MCF 10A (cell line): ENCODE results near the gene GPR78. TPM values are rescaled to one million over a fixed set of nuclear protein-coding genes. Genes with fewer than 3 reads are reported as not detected.

Experiments
- BruUV-seq: library from RNA; stranded (reverse); fragments of 400-500 nt; replicated peaks from 2 replicates; lab custom pipeline; 2021; lab: Mats Ljungman, UMichigan
- CTCF ChIA-PET: fragments of 300-600 bp; sonication (Branson Sonifier 250); formaldehyde crosslinking; extraction: SDS; loops from one replicate; lab custom pipeline; 2021; ENCODE audit warnings: antibody characterized with exemption, inconsistent platforms; lab: Yijun Ruan, JAX
- POLR2A ChIA-PET: fragments of 300-600, 350-650 bp; sonication (Branson Sonifier 250); formaldehyde crosslinking; extraction: SDS; loops from one replicate; lab custom pipeline; 2020; ENCODE audit warnings: antibody characterized with exemption, inconsistent platforms; lab: Yijun Ruan, JAX
- DNase-seq: peaks from one replicate; pipeline ENCODE4 v3.0.0-alpha.2; 2018; ENCODE audit not compliant: unreplicated experiment
- H3K27ac Mint-ChIP-seq: one replicate; pipeline ENCODE4 v1.8.0; 2022; ENCODE audit warnings: mild to moderate bottlenecking, low read depth, mixed read lengths; ENCODE audit not compliant: unreplicated experiment
- H3K27me3 Mint-ChIP-seq: one replicate; pipeline ENCODE4 v1.8.0; 2022; ENCODE audit warnings: mixed read lengths; ENCODE audit not compliant: insufficient read depth, unreplicated experiment
- H3K36me3 Mint-ChIP-seq: one replicate; pipeline ENCODE4 v1.8.0; 2022; ENCODE audit warnings: mild to moderate bottlenecking, moderate library complexity, mixed read lengths; ENCODE audit not compliant: insufficient read depth, unreplicated experiment
- H3K4me1 Mint-ChIP-seq: one replicate; pipeline ENCODE4 v1.8.0; 2022; ENCODE audit warnings: mixed read lengths; ENCODE audit not compliant: insufficient read depth, unreplicated experiment
- H3K4me3 Mint-ChIP-seq: one replicate; pipeline ENCODE4 v1.8.0; 2022; ENCODE audit warnings: mild to moderate bottlenecking, moderate library complexity, mixed read lengths; ENCODE audit not compliant: unreplicated experiment
- H3K9me3 Mint-ChIP-seq: one replicate; pipeline ENCODE4 v1.8.0; 2022; ENCODE audit warnings: mixed read lengths; ENCODE audit not compliant: unreplicated experiment
- intact Hi-C: fragments of 100-400 bp; cut with micrococcal nuclease; formaldehyde crosslinking; loops from 2 replicates; pipeline ENCODE4 v1.14.1; 2022
- total RNA-seq: library from RNA; stranded (reverse); gene quantifications from 2 replicates; pipeline ENCODE4 v1.2.3, GENCODE V29; 2022
- TF ChIP-seq, protein P1 (sequence below): fragments of 200-600 bp; IDR thresholded peaks from one replicate; pipeline ENCODE4 v1.8.0; 2022; ENCODE audit warnings: antibody characterized with exemption, mild to moderate bottlenecking; ENCODE audit not compliant: unreplicated experiment

The GPR78 gene
- total RNA-seq, 1 experiment from 2014 or later = not detected

DNA sequence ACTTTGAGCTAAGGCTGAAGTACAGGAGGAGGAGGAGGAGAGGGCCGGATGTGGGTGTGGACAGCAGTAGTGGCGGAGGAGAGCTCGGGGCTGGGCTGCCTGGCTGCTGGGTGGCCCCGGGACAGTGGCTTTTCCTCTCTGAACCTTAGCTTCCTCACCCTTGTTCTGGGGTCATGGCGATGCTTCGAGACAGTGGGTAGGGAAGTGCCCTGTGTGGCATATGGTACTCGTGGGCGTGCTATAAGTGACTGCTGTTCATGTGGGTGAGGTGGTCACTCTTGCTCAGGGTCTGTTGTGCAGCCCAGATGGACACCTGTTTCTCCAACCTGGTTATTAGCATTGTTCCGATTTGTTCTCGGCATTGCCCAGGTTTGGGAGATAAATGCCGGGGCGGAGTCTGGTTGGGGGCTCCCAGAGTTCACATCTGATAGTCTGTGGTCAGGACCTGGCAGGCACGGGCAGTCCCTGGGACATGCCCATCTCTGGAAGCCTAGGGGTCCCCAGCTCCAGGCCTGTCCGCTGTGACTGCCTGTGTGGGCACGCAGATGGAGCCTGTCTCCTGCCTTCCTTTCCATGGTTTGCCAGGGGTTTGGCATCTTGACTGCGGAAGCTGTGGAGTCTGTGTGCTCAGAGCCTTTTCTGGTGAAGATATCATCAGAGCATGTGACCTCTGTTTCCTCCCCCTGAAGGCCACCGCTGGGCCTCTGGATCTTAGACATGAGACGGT, 7.4 kb downstream of the GPR78 start:
- BruUV-seq = no TSS peak
- no peaks in the 10 kb centered on the region for H3K4me1 Mint-ChIP-seq
- no peaks in the 10 kb centered on the region for H3K36me3 Mint-ChIP-seq
- no peak for DNase-seq
- no peaks in the 10 kb centered on the region for H3K9me3 Mint-ChIP-seq
- TF ChIP-seq, protein P1, sequence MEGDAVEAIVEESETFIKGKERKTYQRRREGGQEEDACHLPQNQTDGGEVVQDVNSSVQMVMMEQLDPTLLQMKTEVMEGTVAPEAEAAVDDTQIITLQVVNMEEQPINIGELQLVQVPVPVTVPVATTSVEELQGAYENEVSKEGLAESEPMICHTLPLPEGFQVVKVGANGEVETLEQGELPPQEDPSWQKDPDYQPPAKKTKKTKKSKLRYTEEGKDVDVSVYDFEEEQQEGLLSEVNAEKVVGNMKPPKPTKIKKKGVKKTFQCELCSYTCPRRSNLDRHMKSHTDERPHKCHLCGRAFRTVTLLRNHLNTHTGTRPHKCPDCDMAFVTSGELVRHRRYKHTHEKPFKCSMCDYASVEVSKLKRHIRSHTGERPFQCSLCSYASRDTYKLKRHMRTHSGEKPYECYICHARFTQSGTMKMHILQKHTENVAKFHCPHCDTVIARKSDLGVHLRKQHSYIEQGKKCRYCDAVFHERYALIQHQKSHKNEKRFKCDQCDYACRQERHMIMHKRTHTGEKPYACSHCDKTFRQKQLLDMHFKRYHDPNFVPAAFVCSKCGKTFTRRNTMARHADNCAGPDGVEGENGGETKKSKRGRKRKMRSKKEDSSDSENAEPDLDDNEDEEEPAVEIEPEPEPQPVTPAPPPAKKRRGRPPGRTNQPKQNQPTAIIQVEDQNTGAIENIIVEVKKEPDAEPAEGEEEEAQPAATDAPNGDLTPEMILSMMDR = no peak
- ChIA-PET POLR2A (no interaction called here), CTCF (interaction anchor here (0.6 to 1.4 kb wide), 4 partner anchors 20 to 180 kb away, joined by 3 read pairs; no protein-coding TSS in a partner anchor)
- no peak overlapping the region for H3K4me3 Mint-ChIP-seq
- H3K27ac Mint-ChIP-seq = no peak overlapping the region
- intact Hi-C loops = loop anchor here (5.0 kb wide), 1 partner anchor 50 kb away; no protein-coding TSS in a partner anchor
- peaks cover 56% of the 10 kb centered on the region for H3K27me3 Mint-ChIP-seq

- no TSS peak for BruUV-seq
- no peaks in the 10 kb centered on the region for H3K36me3 Mint-ChIP-seq
- intact Hi-C loops = loop anchor here (5.0 kb wide), 1 partner anchor 51 kb away; no protein-coding TSS in a partner anchor
- POLR2A ChIA-PET = no interaction called here
- H3K27me3 Mint-ChIP-seq = peaks cover 58% of the 10 kb centered on the region
- no peak overlapping the region for H3K27ac Mint-ChIP-seq
- no peaks in the 10 kb centered on the region for H3K9me3 Mint-ChIP-seq
- H3K4me3 Mint-ChIP-seq = no peak overlapping the region
- TF ChIP-seq, protein P1 = no peak
- DNase-seq = no peak
- H3K4me1 Mint-ChIP-seq = no peaks in the 10 kb centered on the region
- CTCF ChIA-PET = no interaction called here
These were observed 7.9 kb downstream of the GPR78 start for GRCh38 chr4:8588196-8588470.

GRCh38 chr4:8589336-8589735, 9.1 kb downstream of the GPR78 start:
- BruUV-seq = no TSS peak
- Mint-ChIP-seq H3K4me3 (no peak overlapping the region), H3K9me3 (no peaks in the 10 kb centered on the region), H3K27ac (no peak overlapping the region), H3K27me3 (peaks cover 71% of the 10 kb centered on the region), H3K4me1 (no peaks in the 10 kb centered on the region), H3K36me3 (no peaks in the 10 kb centered on the region)
- intact Hi-C loops = loop anchor here (5.0 kb wide), 1 partner anchor 52 kb away; no protein-coding TSS in a partner anchor
- ChIA-PET POLR2A (interaction anchor here (0.6 kb wide), 2 partner anchors 60 to 78 kb away, joined by 3 to 5 read pairs; no protein-coding TSS in a partner anchor), CTCF (interaction anchor here (0.6 to 2.7 kb wide), 6 partner anchors 14 to 120 kb away, joined by 3 to 13 read pairs (median 4); no protein-coding TSS in a partner anchor)
- no peak for DNase-seq
- TF ChIP-seq, protein P1 = no peak

GRCh38 chr4:8589823-8590545, 9.8 kb downstream of the GPR78 start:
- ChIA-PET POLR2A (no interaction called here), CTCF (interaction anchor here (0.7 to 2.7 kb wide), 6 partner anchors 13 to 326 kb away, joined by 3 to 13 read pairs (median 4); no protein-coding TSS in a partner anchor)
- intact Hi-C loops = loop anchor here (5.0 kb wide), 1 partner anchor 53 kb away; no protein-coding TSS in a partner anchor
- H3K36me3 Mint-ChIP-seq = no peaks in the 10 kb centered on the region
- no TSS peak for BruUV-seq
- no peak overlapping the region for H3K4me3 Mint-ChIP-seq
- no peak for DNase-seq
- no peaks in the 10 kb centered on the region for H3K4me1 Mint-ChIP-seq
- no peaks in the 10 kb centered on the region for H3K9me3 Mint-ChIP-seq
- peaks cover 70% of the 10 kb centered on the region for H3K27me3 Mint-ChIP-seq
- TF ChIP-seq, protein P1 = no peak
- no peak overlapping the region for H3K27ac Mint-ChIP-seq
